22Rv1 (cell line): Measurements from ENCODE around the gene AKIP1.

Source experiments
- ZFX ChIP-seq: fragments of 450-650 bp; IDR thresholded peaks from 2 replicates; pipeline ENCODE4 v1.6.1; 2017; ENCODE audit warnings: antibody characterized with exemption, borderline replicate concordance
- TF ChIP-seq, protein P1 (sequence below): fragments of 450-650 bp; IDR thresholded peaks from 2 replicates; pipeline ENCODE4 v1.5.1; 2017; ENCODE audit warnings: mild to moderate bottlenecking

- TF ChIP-seq, protein P1, sequence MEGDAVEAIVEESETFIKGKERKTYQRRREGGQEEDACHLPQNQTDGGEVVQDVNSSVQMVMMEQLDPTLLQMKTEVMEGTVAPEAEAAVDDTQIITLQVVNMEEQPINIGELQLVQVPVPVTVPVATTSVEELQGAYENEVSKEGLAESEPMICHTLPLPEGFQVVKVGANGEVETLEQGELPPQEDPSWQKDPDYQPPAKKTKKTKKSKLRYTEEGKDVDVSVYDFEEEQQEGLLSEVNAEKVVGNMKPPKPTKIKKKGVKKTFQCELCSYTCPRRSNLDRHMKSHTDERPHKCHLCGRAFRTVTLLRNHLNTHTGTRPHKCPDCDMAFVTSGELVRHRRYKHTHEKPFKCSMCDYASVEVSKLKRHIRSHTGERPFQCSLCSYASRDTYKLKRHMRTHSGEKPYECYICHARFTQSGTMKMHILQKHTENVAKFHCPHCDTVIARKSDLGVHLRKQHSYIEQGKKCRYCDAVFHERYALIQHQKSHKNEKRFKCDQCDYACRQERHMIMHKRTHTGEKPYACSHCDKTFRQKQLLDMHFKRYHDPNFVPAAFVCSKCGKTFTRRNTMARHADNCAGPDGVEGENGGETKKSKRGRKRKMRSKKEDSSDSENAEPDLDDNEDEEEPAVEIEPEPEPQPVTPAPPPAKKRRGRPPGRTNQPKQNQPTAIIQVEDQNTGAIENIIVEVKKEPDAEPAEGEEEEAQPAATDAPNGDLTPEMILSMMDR = no peak
- no peak for TF ChIP-seq ZFX
Measured at GRCh38 chr11:8863838-8864237, 47.2 kb upstream of the AKIP1 start.
